Esophagus squamous epithelium (tissue), 5 donors: ENCODE measurements around the gene SPG21. TPM values are rescaled to one million over a fixed set of nuclear protein-coding genes. Genes with fewer than 3 reads are reported as not detected.

Experiments used
- DNase-seq: peaks from one replicate; lab custom pipeline; 2025; lab: John Stamatoyannopoulos, UW
- H3K27ac ChIP-seq, 4 donors: fragments of 200-600 bp; sonication (generic); one replicate each; pipeline ENCODE4 v1.5.1; 2016 to 2019; ENCODE audit warnings: mild to moderate bottlenecking in 1 of 4
- H3K27me3 ChIP-seq, 4 donors: fragments of 200-600 bp; sonication (generic); 1 replicate in 3 of 4; 2 replicates in 1 of 4; pipeline versions ENCODE4 v1.5.1 to v1.6.0; 2017 to 2021; ENCODE audit warnings: antibody characterized with exemption in 1 of 4
- H3K36me3 ChIP-seq, 3 donors: fragments of 200-600 bp; sonication (generic); one replicate each; pipeline ENCODE4 v1.5.1; 2016 to 2019
- H3K4me1 ChIP-seq, 3 donors: fragments of 200-600 bp; sonication (generic); one replicate each; pipeline ENCODE4 v1.5.1; 2017 to 2019
- H3K4me3 ChIP-seq, 4 donors: fragments of 200-600 bp; sonication (generic); 1 replicate in 3 of 4; 2 replicates in 1 of 4; pipeline ENCODE4 v1.5.1; 2016 to 2019; ENCODE audit warnings: mild to moderate bottlenecking in 2 of 4, moderate library complexity in 1 of 4
- H3K9me3 ChIP-seq, 3 donors: fragments of 200-600 bp; sonication (generic); one replicate each; pipeline ENCODE4 v1.5.1; 2016 to 2019
- CTCF ChIP-seq, 6 experiments: fragments of 450-650 bp in 4 of 6; fragments of 200-600 bp in 2 of 6; sonication (generic) in 2 of 6; IDR thresholded peaks; one replicate each; pipeline ENCODE4 v1.5.1; 2016 to 2019; ENCODE audit warnings: antibody characterized with exemption in 6 of 6, mild to moderate bottlenecking in 4 of 6, moderate library complexity in 4 of 6
- POLR2A ChIP-seq, 4 donors: fragments of 450-650 bp; IDR thresholded peaks; one replicate each; pipeline ENCODE4 v1.6.1; 2017; ENCODE audit warnings: antibody characterized with exemption in 4 of 4, mild to moderate bottlenecking in 4 of 4, moderate library complexity in 3 of 4
- WGBS, 2 donors: methylation state at CpG; one replicate each; pipeline ENCODE4 v1.1.5; 2018; 5-methylcytosine and 5-hydroxymethylcytosine counted together
- intact Hi-C: fragments of 100-400 bp; cut with DNase I; formaldehyde crosslinking; loops from one replicate; pipeline ENCODE4 v1.15.0; 2022
- total RNA-seq, 4 donors: library from RNA; depleted of rRNA; stranded (reverse); fragments of >200 nt; gene quantifications; one replicate each; pipeline ENCODE4 v1.1.0, GENCODE V29; 2016
- donor health status: DM: yes; HTN: yes; CAD: no.

The SPG21 gene
- total RNA-seq, 4 donors from 2014 or later, result 41.3 to 67.3 (median 59.6) TPM

- H3K4me1 ChIP-seq, result no peaks in the 10 kb centered on the region
- TF ChIP-seq POLR2A (IDR thresholded peaks at IDR 0.05) (no peak), CTCF (IDR thresholded peaks at IDR 0.05) (no peak)
- no peaks in the 10 kb centered on the region for H3K27me3 ChIP-seq
- no peak overlapping the region for H3K4me3 ChIP-seq
- no peak overlapping the region for H3K27ac ChIP-seq
- no peak for DNase-seq
- H3K9me3 ChIP-seq, result peaks cover 0 to 6% (median 0%) of the 10 kb centered on the region in 3 donors
- H3K36me3 ChIP-seq, result peaks cover 7 to 73% (median 8%) of the 10 kb centered on the region in 3 donors
- 78 to 82% methylated on average over 2 of the region's 2 CpGs for WGBS, 2 donors
- intact Hi-C loops, result no loop called here
Observed at GRCh38 chr15:65008983-65009382, 19.3 kb upstream of the SPG21 start.

- H3K9me3 ChIP-seq, result no peaks in the 10 kb centered on the region
- H3K27ac ChIP-seq, result no peak overlapping the region
- peaks cover 0 to 74% (median 2%) of the 10 kb centered on the region in 3 donors for H3K36me3 ChIP-seq
- TF ChIP-seq CTCF (IDR thresholded peaks at IDR 0.05), result no peak
- no peak for TF ChIP-seq POLR2A (IDR thresholded peaks at IDR 0.05)
- H3K27me3 ChIP-seq, result no peaks in the 10 kb centered on the region
- WGBS, 2 donors, result 65 to 77% methylated on average over 3 of the region's 3 CpGs
- DNase-seq, result no peak
- no peaks in the 10 kb centered on the region for H3K4me1 ChIP-seq
- no peak overlapping the region for H3K4me3 ChIP-seq
- intact Hi-C loops, result no loop called here
Observed at GRCh38 chr15:65006876-65007275, 17.2 kb upstream of the SPG21 start.

GRCh38 chr15:65004993-65005392 lies 15.3 kb upstream of the SPG21 start:
- H3K27ac ChIP-seq, result no peak overlapping the region
- H3K9me3 ChIP-seq, result no peaks in the 10 kb centered on the region
- no peaks in the 10 kb centered on the region for H3K4me1 ChIP-seq
- TF ChIP-seq CTCF (IDR thresholded peaks at IDR 0.05) (no peak), POLR2A (IDR thresholded peaks at IDR 0.05) (no peak)
- no peak for DNase-seq
- 73 to 81% methylated on average over 3 of the region's 3 CpGs for WGBS, 2 donors
- H3K36me3 ChIP-seq, result peaks cover 0 to 62% (median 2%) of the 10 kb centered on the region in 3 donors
- no peak overlapping the region for H3K4me3 ChIP-seq
- no peaks in the 10 kb centered on the region for H3K27me3 ChIP-seq
- intact Hi-C loops, result no loop called here

GRCh38 chr15:64997745-64998375 lies 8.1 kb upstream of the SPG21 start:
- 81 to 89% methylated on average over 3 to 4 of the region's 4 CpGs for WGBS, 2 donors
- H3K9me3 ChIP-seq, result no peaks in the 10 kb centered on the region
- no peaks in the 10 kb centered on the region for H3K27me3 ChIP-seq
- no peaks in the 10 kb centered on the region for H3K4me1 ChIP-seq
- no peak overlapping the region for H3K4me3 ChIP-seq
- H3K36me3 ChIP-seq, result peaks cover 0 to 14% (median 0%) of the 10 kb centered on the region in 3 donors
- intact Hi-C loops, result no loop called here
- no peak for DNase-seq
- TF ChIP-seq POLR2A (IDR thresholded peaks at IDR 0.05) (no peak), CTCF (IDR thresholded peaks at IDR 0.05) (no peak)
- H3K27ac ChIP-seq, result no peak overlapping the region

GRCh38 chr15:64997066-64997465 lies 7.4 kb upstream of the SPG21 start:
- intact Hi-C loops, result no loop called here
- 77 to 82% methylated on average over 5 of the region's 5 CpGs for WGBS, 2 donors
- no peak overlapping the region for H3K27ac ChIP-seq
- DNase-seq, result no peak
- no peaks in the 10 kb centered on the region for H3K27me3 ChIP-seq
- TF ChIP-seq POLR2A (IDR thresholded peaks at IDR 0.05) (no peak), CTCF (IDR thresholded peaks at IDR 0.05) (no peak)
- H3K9me3 ChIP-seq, result no peaks in the 10 kb centered on the region
- no peak overlapping the region for H3K4me3 ChIP-seq
- H3K4me1 ChIP-seq, result no peaks in the 10 kb centered on the region
- H3K36me3 ChIP-seq, result peaks cover 0 to 6% (median 0%) of the 10 kb centered on the region in 3 donors
